ENCODE measurements around the gene ERICH6.

DNA sequence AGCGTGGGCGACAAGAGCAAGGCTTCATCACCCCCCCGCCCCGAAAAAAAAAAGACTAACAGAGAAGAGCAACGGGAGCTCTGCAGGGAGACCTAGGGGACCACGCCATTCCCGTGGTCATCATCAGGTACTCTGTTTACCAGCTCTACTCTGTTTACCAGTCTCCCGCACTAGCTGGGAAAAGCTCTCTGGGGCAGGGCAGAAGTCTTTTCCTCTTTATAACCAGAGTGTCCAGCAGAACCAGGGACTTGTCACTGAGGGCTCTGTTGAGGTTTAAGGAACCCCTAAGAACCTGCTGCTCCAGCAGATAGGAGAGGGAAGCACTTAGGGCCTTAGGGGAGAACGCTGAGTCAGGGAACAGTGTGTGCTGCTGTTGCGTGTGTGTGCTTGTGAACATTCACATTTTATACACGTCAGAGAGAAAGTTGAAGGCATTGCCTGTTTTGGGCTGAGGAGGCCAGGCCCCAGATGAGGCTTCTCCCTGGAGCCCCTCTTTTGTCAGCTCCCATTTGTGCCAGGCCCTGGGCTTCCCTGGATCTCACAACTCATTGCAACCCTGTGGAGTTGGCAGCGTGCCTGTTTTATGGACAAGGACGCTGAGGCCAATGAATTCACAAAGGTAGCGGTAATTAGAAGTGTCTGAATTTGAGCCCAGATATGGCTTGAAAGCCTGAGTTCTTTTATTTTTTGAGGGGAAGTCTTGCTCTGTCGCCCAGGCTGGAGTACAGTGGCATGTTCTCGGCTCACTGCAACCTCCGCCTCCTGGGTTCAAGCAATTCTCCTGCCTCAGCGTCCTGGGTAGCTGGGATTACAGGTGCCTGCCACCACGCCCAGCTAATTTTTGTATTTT is 24.2 kb upstream of the ERICH6 start:
- TF ChIP-seq POLR2AphosphoS5 (IDR thresholded peaks at IDR 0.05; ENCODE audit: low read depth, low read length) (no peak), SIN3A (IDR thresholded peaks at IDR 0.05; ENCODE audit: borderline replicate concordance, insufficient read depth, low read length) (no peak), TAF1 (IDR thresholded peaks at IDR 0.05; ENCODE audit: borderline replicate concordance, insufficient read depth, low read length) (no peak)

Measured in PFSK-1 (cell line).